GM23338 (cell line): Measurements from ENCODE around the gene GPATCH4.

Experiments
- EZH2phosphoT487 ChIP-seq: fragments of 200-600 bp; sonication (generic); IDR thresholded peaks from one replicate; pipeline ENCODE4 v1.8.1; 2018; ENCODE audit warnings: antibody characterized with exemption; ENCODE audit not compliant: unreplicated experiment
- TF ChIP-seq, protein P1 (sequence below), 2 experiments: fragments of 200-600 bp in 1 of 2; sonication (generic) in 1 of 2; conservative IDR thresholded peaks; 2 replicates each; pipeline versions ENCODE4 v1.5.1 to v1.6.1; 2016 to 2017; ENCODE audit warnings: antibody characterized with exemption in 2 of 2, low read depth in 2 of 2, mild to moderate bottlenecking in 2 of 2, moderate library complexity in 1 of 2

- TF ChIP-seq EZH2phosphoT487, result no peak
- TF ChIP-seq, protein P1, sequence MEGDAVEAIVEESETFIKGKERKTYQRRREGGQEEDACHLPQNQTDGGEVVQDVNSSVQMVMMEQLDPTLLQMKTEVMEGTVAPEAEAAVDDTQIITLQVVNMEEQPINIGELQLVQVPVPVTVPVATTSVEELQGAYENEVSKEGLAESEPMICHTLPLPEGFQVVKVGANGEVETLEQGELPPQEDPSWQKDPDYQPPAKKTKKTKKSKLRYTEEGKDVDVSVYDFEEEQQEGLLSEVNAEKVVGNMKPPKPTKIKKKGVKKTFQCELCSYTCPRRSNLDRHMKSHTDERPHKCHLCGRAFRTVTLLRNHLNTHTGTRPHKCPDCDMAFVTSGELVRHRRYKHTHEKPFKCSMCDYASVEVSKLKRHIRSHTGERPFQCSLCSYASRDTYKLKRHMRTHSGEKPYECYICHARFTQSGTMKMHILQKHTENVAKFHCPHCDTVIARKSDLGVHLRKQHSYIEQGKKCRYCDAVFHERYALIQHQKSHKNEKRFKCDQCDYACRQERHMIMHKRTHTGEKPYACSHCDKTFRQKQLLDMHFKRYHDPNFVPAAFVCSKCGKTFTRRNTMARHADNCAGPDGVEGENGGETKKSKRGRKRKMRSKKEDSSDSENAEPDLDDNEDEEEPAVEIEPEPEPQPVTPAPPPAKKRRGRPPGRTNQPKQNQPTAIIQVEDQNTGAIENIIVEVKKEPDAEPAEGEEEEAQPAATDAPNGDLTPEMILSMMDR (conservative IDR thresholded peaks at IDR 0.05; ENCODE audit: low read depth in 2 of 2), result no peak
These were observed 42.0 kb downstream of the GPATCH4 start for GRCh38 chr1:156559086-156559796.
